H1 (cell line): ENCODE measurements around the gene ARHGAP23. TPM values are rescaled to one million over a fixed set of nuclear protein-coding genes. Genes with fewer than 3 reads are reported as not detected.
A peak's percentile ranks its signal among the peaks of the same experiment; 100 is the strongest.

ENCODE experiments used
- BRCA1 ChIP-seq: IDR thresholded peaks from 2 replicates; pipeline ENCODE4 v1.6.1; 2012; ENCODE audit warnings: low read depth, low read length, improper control_type of control experiment
- CBX8 ChIP-seq: fragments of 300-800, 300-1000 bp; sonication (generic); IDR thresholded peaks from 2 replicates; pipeline ENCODE4 v1.7.1; 2016; ENCODE audit warnings: low read depth, low read length, borderline replicate concordance
- CEBPB ChIP-seq: IDR thresholded peaks from 2 replicates; pipeline ENCODE4 v1.6.1; 2012; ENCODE audit warnings: low read depth, low read length
- CHD1 ChIP-seq: IDR thresholded peaks from 2 replicates; pipeline ENCODE4 v1.6.1; 2012; ENCODE audit warnings: low read depth, low read length, improper control_type of control experiment
- CHD2 ChIP-seq: IDR thresholded peaks from 2 replicates; pipeline ENCODE4 v1.6.1; 2012; ENCODE audit warnings: low read length, improper control_type of control experiment
- CTBP2 ChIP-seq: IDR thresholded peaks from 2 replicates; pipeline ENCODE4 v1.7.0; 2011; ENCODE audit warnings: borderline replicate concordance, mild to moderate bottlenecking, moderate library complexity, mixed read lengths, low read length; ENCODE audit not compliant: insufficient read depth, insufficient read length
- KDM4A ChIP-seq: IDR thresholded peaks from one replicate; pipeline ENCODE4 v1.7.1; 2012; ENCODE audit warnings: low read depth, mild to moderate bottlenecking, moderate library complexity, low read length, inconsistent platforms; ENCODE audit not compliant: severe bottlenecking
- KDM5A ChIP-seq: fragments of 200-600 bp; IDR thresholded peaks from 2 replicates; pipeline ENCODE4 v1.7.1; 2012; ENCODE audit warnings: mild to moderate bottlenecking, low read length, inconsistent platforms, mixed read lengths
- MAFK ChIP-seq: IDR thresholded peaks from 2 replicates; pipeline ENCODE4 v1.6.1; 2012; ENCODE audit warnings: low read depth, mild to moderate bottlenecking, improper control_type of control experiment, low read length
- MAX ChIP-seq: IDR thresholded peaks from 2 replicates; pipeline ENCODE4 v1.6.1; 2012; ENCODE audit warnings: inconsistent platforms
- PHF8 ChIP-seq: fragments of 200-600 bp; sonication (generic); conservative IDR thresholded peaks from 2 replicates; pipeline ENCODE4 v1.7.1; 2012; ENCODE audit warnings: low read depth, mild to moderate bottlenecking, inconsistent platforms, low read length, moderate library complexity
- POLR2A ChIP-seq, 2 experiments: IDR thresholded peaks; 1 replicate in 1 of 2; 2 replicates in 1 of 2; pipeline ENCODE4 v1.6.1; 2011; ENCODE audit warnings: low read depth in 2 of 2, low read length in 2 of 2, mild to moderate bottlenecking in 2 of 2; ENCODE audit errors: control extremely low read depth in 1 of 2
- POLR2AphosphoS5 ChIP-seq: IDR thresholded peaks from 2 replicates; pipeline ENCODE4 v1.6.1; 2011; ENCODE audit warnings: low read depth, low read length
- POU5F1 ChIP-seq: IDR thresholded peaks from 2 replicates; pipeline ENCODE4 v1.6.1; 2011; ENCODE audit warnings: low read depth, mild to moderate bottlenecking, low read length, moderate library complexity
- RAD21 ChIP-seq, 2 experiments: IDR thresholded peaks in 1 of 2; conservative IDR thresholded peaks in 1 of 2; 2 replicates each; pipeline ENCODE4 v1.6.1; 2011; ENCODE audit warnings: low read depth in 2 of 2, low read length in 2 of 2, improper control_type of control experiment in 1 of 2, inconsistent platforms in 1 of 2, mild to moderate bottlenecking in 1 of 2, moderate library complexity in 1 of 2
- RNF2 ChIP-seq: fragments of 200-900, 300-1000 bp; sonication (generic); IDR thresholded peaks from 2 replicates; pipeline ENCODE4 v1.7.1; 2016; ENCODE audit warnings: borderline replicate concordance, low read depth, mild to moderate bottlenecking, antibody characterized with exemption, low read length; ENCODE audit not compliant: poor library complexity, severe bottlenecking; ENCODE audit errors: missing control alignments
- SAP30 ChIP-seq: fragments of 300-600 bp; sonication (generic); IDR thresholded peaks from 2 replicates; pipeline ENCODE4 v1.7.1; 2012; ENCODE audit warnings: low read length, moderate library complexity, mild to moderate bottlenecking, inconsistent platforms; ENCODE audit not compliant: insufficient read depth, insufficient replicate concordance
- SIN3A ChIP-seq, 2 experiments: IDR thresholded peaks in 1 of 2; conservative IDR thresholded peaks in 1 of 2; 2 replicates each; pipeline ENCODE4 v1.6.1; 2011 to 2012; ENCODE audit warnings: low read length in 2 of 2, improper control_type of control experiment in 1 of 2, low read depth in 1 of 2, mild to moderate bottlenecking in 1 of 2
- SP2 ChIP-seq: IDR thresholded peaks from 2 replicates; pipeline ENCODE4 v1.6.1; 2012; ENCODE audit warnings: mild to moderate bottlenecking, low read length, inconsistent platforms
- SP4 ChIP-seq: IDR thresholded peaks from 2 replicates; pipeline ENCODE4 v1.6.1; 2012; ENCODE audit warnings: low read length, inconsistent platforms
- TCF12 ChIP-seq: IDR thresholded peaks from 2 replicates; pipeline ENCODE4 v1.6.1; 2011; ENCODE audit warnings: low read depth, mild to moderate bottlenecking, low read length
- TEAD4 ChIP-seq: IDR thresholded peaks from 2 replicates; pipeline ENCODE4 v1.6.1; 2012; ENCODE audit warnings: low read depth, low read length, inconsistent platforms, mixed read lengths
- polyA plus RNA-seq, 7 experiments: library from polyadenylated mRNA; depleted of rRNA in 3 of 7; stranded (reverse) in 5 of 7; unstranded in 2 of 7; fragments of >200 nt in 5 of 7; fragments of 200-250 nt in 2 of 7; gene quantifications; 1 replicate in 5 of 7; 2 replicates in 1 of 7; 4 replicates in 1 of 7; pipeline versions ENCODE4 v1.2.1 to v1.2.3, GENCODE V29; 2011 to 2013; ENCODE audit warnings: missing spikeins in 2 of 7, mixed read lengths in 2 of 7
- total RNA-seq: library from RNA; stranded (reverse); fragmentation: NEBNext Ultra II Directional; extraction: Animal tissue kit (Norgen Biotek cat#: 25700); gene quantifications from 2 replicates; pipeline ENCODE4 v1.2.1, GENCODE V29; 2021
- TF ChIP-seq, protein P1 (sequence below): IDR thresholded peaks from 2 replicates; pipeline ENCODE4 v1.6.1; 2011; ENCODE audit warnings: low read depth, mild to moderate bottlenecking, low read length; ENCODE audit not compliant: insufficient read depth

The ARHGAP23 gene
- total and polyA plus RNA-seq, 2 of the 8 experiments (the other 6 are each of a cell fraction or from before 2014, with no cell fraction given): 16.3 to 107 TPM

- no peak for TF ChIP-seq SP4
- TF ChIP-seq PHF8: no peak
- no peak for TF ChIP-seq SAP30
- TF ChIP-seq TEAD4: peak; percentile 98
- peak; percentile 67; the same call in 1 of the 2 replicates for TF ChIP-seq CHD1
- TF ChIP-seq SP2: no peak
- TF ChIP-seq, protein P1, sequence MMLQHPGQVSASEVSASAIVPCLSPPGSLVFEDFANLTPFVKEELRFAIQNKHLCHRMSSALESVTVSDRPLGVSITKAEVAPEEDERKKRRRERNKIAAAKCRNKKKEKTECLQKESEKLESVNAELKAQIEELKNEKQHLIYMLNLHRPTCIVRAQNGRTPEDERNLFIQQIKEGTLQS: no peak
- no peak for TF ChIP-seq KDM5A
- no peak for TF ChIP-seq RNF2
- no peak for TF ChIP-seq MAFK
- TF ChIP-seq CBX8: no peak
- no peak for TF ChIP-seq CHD2
- peak; percentile 72 for TF ChIP-seq POLR2AphosphoS5
- TF ChIP-seq MAX: no peak
- TF ChIP-seq KDM4A: peak; percentile 13
- TF ChIP-seq POLR2A (IDR thresholded peaks at IDR 0.05; ENCODE audit: control extremely low read depth in 1 of 2, low read depth in 2 of 2, low read length in 2 of 2): peak in 1 of 2 experiments; percentile 81; a peak in 1 of 3 replicates
- 0 out of 2 replicates have a peak, but pooled peaks have one; percentile 51 for TF ChIP-seq POU5F1
- no peak for TF ChIP-seq BRCA1
- TF ChIP-seq RAD21 (IDR thresholded peaks at IDR 0.05 in 1 of 2, conservative IDR thresholded peaks at IDR 0.05 in 1 of 2; ENCODE audit: low read depth in 2 of 2, low read length in 2 of 2): no peak; a peak in 1 of 4 replicates
- peak; percentile 97 for TF ChIP-seq TCF12
- no peak for TF ChIP-seq CEBPB
- TF ChIP-seq CTBP2: peak; percentile 99
- peak in 1 of 2 experiments; percentile 35; a peak in 1 of 4 replicates for TF ChIP-seq SIN3A (conservative IDR thresholded peaks at IDR 0.05 in 1 of 2, IDR thresholded peaks at IDR 0.05 in 1 of 2; ENCODE audit: low read depth in 1 of 2, low read length in 2 of 2)
Observed at GRCh38 chr17:38451030-38451839, 23.0 kb downstream of the ARHGAP23 start (continued).
